Endothelial cell of umbilical vein (primary cell): ENCODE results near the gene EEFSEC. TPM values are rescaled to one million over a fixed set of nuclear protein-coding genes. Genes with fewer than 3 reads are reported as not detected.

ENCODE experiments used
- BruUV-seq: library from RNA; stranded (reverse); fragments of 400-500 nt; replicated peaks from 2 replicates; lab custom pipeline; 2021; lab: Mats Ljungman, UMichigan
- CTCF ChIA-PET: fragments of 300-600, 350-600 bp; sonication (Branson Sonifier 250); formaldehyde crosslinking; loops from one replicate; lab custom pipeline; 2021; ENCODE audit warnings: antibody characterized with exemption, inconsistent platforms; lab: Charles Lee
- POLR2A ChIA-PET: fragments of 300-600, 350-600 bp; sonication (Branson Sonifier 250); formaldehyde crosslinking; loops from one replicate; lab custom pipeline; 2021; ENCODE audit warnings: antibody characterized with exemption, inconsistent platforms; lab: Charles Lee
- DNase-seq: peaks from one replicate; pipeline ENCODE4 v3.0.0-alpha.2; 2011; ENCODE audit warnings: low read depth, low spot score
- FAIRE-seq: peaks from 2 replicates; lab custom pipeline; 2011; peaks lifted over from hg19 to GRCh38; lab: Jason Lieb, UNC
- H2AFZ ChIP-seq: 2 replicates; pipeline ENCODE4 v1.6.0; 2012; ENCODE audit warnings: low read depth, low read length, control low read depth, inconsistent platforms
- H3K27ac ChIP-seq: 2 replicates; pipeline ENCODE4 v1.5.1; 2011; ENCODE audit warnings: low read depth, mild to moderate bottlenecking, control low read depth, low read length, moderate library complexity; ENCODE audit not compliant: insufficient read depth
- H3K27me3 ChIP-seq, 2 experiments: 2 replicates each; pipeline versions ENCODE4 v1.6.0 to v1.6.1; 2011; ENCODE audit warnings: low read length in 2 of 2, mixed read lengths in 1 of 2; ENCODE audit not compliant: control insufficient read depth in 2 of 2, insufficient read depth in 2 of 2
- H3K36me3 ChIP-seq, 2 experiments: 2 replicates in 1 of 2; 3 replicates in 1 of 2; pipeline ENCODE4 v1.5.1; 2011; ENCODE audit warnings: low read length in 2 of 2, mild to moderate bottlenecking in 1 of 2, moderate library complexity in 1 of 2; ENCODE audit not compliant: control insufficient read depth in 2 of 2, insufficient read depth in 2 of 2; ENCODE audit errors: extremely low read depth in 1 of 2
- H3K4me1 ChIP-seq: 3 replicates; pipeline ENCODE4 v1.5.1; 2011; ENCODE audit warnings: mild to moderate bottlenecking, low read length; ENCODE audit not compliant: control insufficient read depth, insufficient read depth; ENCODE audit errors: extremely low read depth
- H3K4me2 ChIP-seq: 2 replicates; pipeline ENCODE4 v1.6.1; 2011; ENCODE audit warnings: low read length, control low read depth, mixed read lengths; ENCODE audit not compliant: insufficient read depth
- H3K4me3 ChIP-seq, 3 experiments: fragments of 200-600 bp in 1 of 3; sonication (generic), shearing (Covaris generic) in 1 of 3; replicated peaks in 1 of 3; 2 replicates each; pipeline ENCODE4 v1.5.1; 2011 to 2016; ENCODE audit warnings: control low read depth in 3 of 3, low read length in 3 of 3, mild to moderate bottlenecking in 2 of 3, inconsistent platforms in 1 of 3, low read depth in 1 of 3, moderate library complexity in 1 of 3; ENCODE audit not compliant: insufficient read depth in 1 of 3
- H3K79me2 ChIP-seq: 2 replicates; pipeline ENCODE4 v1.6.0; 2012; ENCODE audit warnings: low read length, inconsistent platforms; ENCODE audit not compliant: control insufficient read depth, insufficient read depth
- H3K9ac ChIP-seq: replicated peaks from 2 replicates; pipeline ENCODE3; 2011; ENCODE audit warnings: low read length, control low read depth; ENCODE audit not compliant: insufficient read depth; ENCODE audit errors: extremely low read depth
- H3K9me1 ChIP-seq: replicated peaks from 3 replicates; pipeline ENCODE4 v1.6.0; 2011; ENCODE audit warnings: mild to moderate bottlenecking, low read length; ENCODE audit not compliant: control insufficient read depth, insufficient read depth; ENCODE audit errors: extremely low read depth
- H3K9me3 ChIP-seq: replicated peaks from 2 replicates; pipeline ENCODE4 v1.5.1; 2012; ENCODE audit warnings: low read length, inconsistent platforms; ENCODE audit not compliant: control insufficient read depth, insufficient read depth
- H4K20me1 ChIP-seq: replicated peaks from 2 replicates; pipeline ENCODE3; 2011; ENCODE audit warnings: mild to moderate bottlenecking, low read length; ENCODE audit not compliant: control insufficient read depth, insufficient read depth; ENCODE audit errors: extremely low read depth
- EZH2 ChIP-seq: IDR thresholded peaks from 2 replicates; pipeline ENCODE4 v1.6.1; 2012; ENCODE audit warnings: borderline replicate concordance, low read depth, mild to moderate bottlenecking, moderate library complexity, low read length, inconsistent platforms; ENCODE audit not compliant: severe bottlenecking
- FOS ChIP-seq: IDR thresholded peaks from 2 replicates; pipeline ENCODE4 v1.6.1; 2011; ENCODE audit warnings: mild to moderate bottlenecking, low read length, moderate library complexity, borderline replicate concordance; ENCODE audit not compliant: insufficient read depth
- GATA2 ChIP-seq: IDR thresholded peaks from 2 replicates; pipeline ENCODE4 v1.7.0; 2011; ENCODE audit warnings: low read depth, mild to moderate bottlenecking, moderate library complexity, mixed read lengths, low read length; ENCODE audit not compliant: insufficient read length, insufficient read depth
- JUN ChIP-seq: IDR thresholded peaks from 2 replicates; pipeline ENCODE4 v1.6.1; 2011; ENCODE audit warnings: borderline replicate concordance, low read depth; ENCODE audit not compliant: insufficient read length, insufficient read depth
- MYC ChIP-seq: IDR thresholded peaks from one replicate; pipeline ENCODE4 v1.6.1; 2011; ENCODE audit warnings: mild to moderate bottlenecking, low read depth, low read length
- POLR2A ChIP-seq: IDR thresholded peaks from 2 replicates; pipeline ENCODE4 v1.6.1; 2012; ENCODE audit warnings: low read depth, mild to moderate bottlenecking, control low read depth, low read length
- POLR2AphosphoS5 ChIP-seq: IDR thresholded peaks from 2 replicates; pipeline ENCODE4 v1.6.1; 2012; ENCODE audit warnings: low read depth, mild to moderate bottlenecking, control low read depth, low read length, moderate library complexity; ENCODE audit not compliant: insufficient read depth
- dilution Hi-C: fragments of 300-500 bp; cut with MboI; formaldehyde crosslinking; loops from one replicate; pipeline ENCODE4 v1.15.0; 2019; ENCODE audit warnings: low sequenced_read_pairs; ENCODE audit not compliant: extremely low pct_ligation_motif_present
- intact Hi-C: fragments of 100-400 bp; cut with micrococcal nuclease; formaldehyde crosslinking; loops from one replicate; pipeline ENCODE4 v1.10.0; 2022
- polyA plus RNA-seq, 4 experiments: library from polyadenylated mRNA; depleted of rRNA in 3 of 4; stranded (reverse) in 3 of 4; unstranded in 1 of 4; fragments of >200 nt; gene quantifications; 2 replicates each; pipeline versions ENCODE4 v1.2.1 to v1.2.3, GENCODE V29; 2011 to 2012; ENCODE audit warnings: missing spikeins in 1 of 4
- total RNA-seq: library from RNA; stranded (reverse); gene quantifications from 2 replicates; pipeline ENCODE4 v1.2.3, GENCODE V29; 2021
- TF ChIP-seq, protein P1 (sequence below): IDR thresholded peaks from 2 replicates; pipeline ENCODE4 v1.6.1; 2011; ENCODE audit not compliant: insufficient read depth, insufficient read length
- TF ChIP-seq, protein P2 (sequence below), 2 donors: IDR thresholded peaks; 1 replicate in 1 of 2; 2 replicates in 1 of 2; pipeline ENCODE4 v1.5.1; 2011; ENCODE audit warnings: low read length in 2 of 2, mild to moderate bottlenecking in 2 of 2, moderate library complexity in 2 of 2, control low read depth in 1 of 2, inconsistent platforms in 1 of 2, low read depth in 1 of 2; ENCODE audit not compliant: insufficient read depth in 1 of 2; ENCODE audit errors: extremely low read depth in 1 of 2

The EEFSEC gene
- total and polyA plus RNA-seq, 2 donors (not counting 3 experiments of a cell fraction or from before 2014, with no cell fraction given): 13.1 to 14.5 TPM

DNA sequence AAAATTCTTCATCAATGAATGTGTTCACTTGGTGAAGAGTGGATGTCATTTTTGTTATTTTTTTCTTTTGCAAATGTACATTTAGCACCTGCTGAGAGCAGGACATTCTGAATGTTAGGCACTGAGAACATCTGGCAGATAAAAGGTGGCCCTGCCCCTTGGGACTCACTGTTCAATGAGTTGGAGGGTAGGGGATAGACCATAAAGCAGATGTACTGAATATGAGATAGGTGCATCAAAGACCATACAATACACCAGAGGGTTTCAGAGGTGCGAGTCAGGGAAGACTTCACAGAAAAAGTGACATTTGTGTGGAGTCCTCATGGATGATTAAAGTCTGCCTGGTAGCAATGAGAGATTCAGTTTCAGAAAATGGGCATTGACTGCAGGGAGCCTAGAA lies 34.2 kb downstream of the EEFSEC start:
- peaks cover 2% of the 10 kb centered on the region for H4K20me1 ChIP-seq
- BruUV-seq: no TSS peak
- FAIRE-seq: no peak
- no peak overlapping the region for H3K4me3 ChIP-seq
- no peaks in the 10 kb centered on the region for H3K9me3 ChIP-seq
- H2AFZ ChIP-seq: no peak overlapping the region
- no peaks in the 10 kb centered on the region for H3K36me3 ChIP-seq
- no peak for DNase-seq
- no peak overlapping the region for H3K4me2 ChIP-seq
- no peak for TF ChIP-seq FOS
- no peak for TF ChIP-seq POLR2A
- TF ChIP-seq, protein P1, sequence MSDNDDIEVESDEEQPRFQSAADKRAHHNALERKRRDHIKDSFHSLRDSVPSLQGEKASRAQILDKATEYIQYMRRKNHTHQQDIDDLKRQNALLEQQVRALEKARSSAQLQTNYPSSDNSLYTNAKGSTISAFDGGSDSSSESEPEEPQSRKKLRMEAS: no peak
- no peak for TF ChIP-seq POLR2AphosphoS5
- TF ChIP-seq GATA2: no peak
- TF ChIP-seq JUN: no peak
- TF ChIP-seq MYC: no peak
- TF ChIP-seq, protein P2, sequence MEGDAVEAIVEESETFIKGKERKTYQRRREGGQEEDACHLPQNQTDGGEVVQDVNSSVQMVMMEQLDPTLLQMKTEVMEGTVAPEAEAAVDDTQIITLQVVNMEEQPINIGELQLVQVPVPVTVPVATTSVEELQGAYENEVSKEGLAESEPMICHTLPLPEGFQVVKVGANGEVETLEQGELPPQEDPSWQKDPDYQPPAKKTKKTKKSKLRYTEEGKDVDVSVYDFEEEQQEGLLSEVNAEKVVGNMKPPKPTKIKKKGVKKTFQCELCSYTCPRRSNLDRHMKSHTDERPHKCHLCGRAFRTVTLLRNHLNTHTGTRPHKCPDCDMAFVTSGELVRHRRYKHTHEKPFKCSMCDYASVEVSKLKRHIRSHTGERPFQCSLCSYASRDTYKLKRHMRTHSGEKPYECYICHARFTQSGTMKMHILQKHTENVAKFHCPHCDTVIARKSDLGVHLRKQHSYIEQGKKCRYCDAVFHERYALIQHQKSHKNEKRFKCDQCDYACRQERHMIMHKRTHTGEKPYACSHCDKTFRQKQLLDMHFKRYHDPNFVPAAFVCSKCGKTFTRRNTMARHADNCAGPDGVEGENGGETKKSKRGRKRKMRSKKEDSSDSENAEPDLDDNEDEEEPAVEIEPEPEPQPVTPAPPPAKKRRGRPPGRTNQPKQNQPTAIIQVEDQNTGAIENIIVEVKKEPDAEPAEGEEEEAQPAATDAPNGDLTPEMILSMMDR (IDR thresholded peaks at IDR 0.05; ENCODE audit: extremely low read depth in 1 of 2, insufficient read depth in 1 of 2, low read depth in 1 of 2, low read length in 2 of 2): no peak
- TF ChIP-seq EZH2: no peak
- H3K4me1 ChIP-seq: no peaks in the 10 kb centered on the region
- intact Hi-C loops: no loop called here
- dilution Hi-C loops: no loop called here
- POLR2A ChIA-PET: no interaction called here
- H3K27ac ChIP-seq: no peak overlapping the region
- H3K9me1 ChIP-seq: no peaks in the 10 kb centered on the region
- CTCF ChIA-PET: interaction anchor here (1.0 kb wide), 1 partner anchor 13 kb away, joined by 3 read pairs; no protein-coding TSS in a partner anchor
- no peak overlapping the region for H3K9ac ChIP-seq
- H3K27me3 ChIP-seq: no peaks in the 10 kb centered on the region
- H3K79me2 ChIP-seq: no peaks in the 10 kb centered on the region
